ENCODE results near the gene SCNN1B.
"Not testable (repeated sequence)": the region's sequence is repeated elsewhere in the genome, so short reads cannot be mapped to it uniquely, and the experiment has no call there.

The SCNN1B gene

GRCh38 chr16:23356941-23357340, 54.8 kb downstream of the SCNN1B start:
- TF ChIP-seq, protein P1, sequence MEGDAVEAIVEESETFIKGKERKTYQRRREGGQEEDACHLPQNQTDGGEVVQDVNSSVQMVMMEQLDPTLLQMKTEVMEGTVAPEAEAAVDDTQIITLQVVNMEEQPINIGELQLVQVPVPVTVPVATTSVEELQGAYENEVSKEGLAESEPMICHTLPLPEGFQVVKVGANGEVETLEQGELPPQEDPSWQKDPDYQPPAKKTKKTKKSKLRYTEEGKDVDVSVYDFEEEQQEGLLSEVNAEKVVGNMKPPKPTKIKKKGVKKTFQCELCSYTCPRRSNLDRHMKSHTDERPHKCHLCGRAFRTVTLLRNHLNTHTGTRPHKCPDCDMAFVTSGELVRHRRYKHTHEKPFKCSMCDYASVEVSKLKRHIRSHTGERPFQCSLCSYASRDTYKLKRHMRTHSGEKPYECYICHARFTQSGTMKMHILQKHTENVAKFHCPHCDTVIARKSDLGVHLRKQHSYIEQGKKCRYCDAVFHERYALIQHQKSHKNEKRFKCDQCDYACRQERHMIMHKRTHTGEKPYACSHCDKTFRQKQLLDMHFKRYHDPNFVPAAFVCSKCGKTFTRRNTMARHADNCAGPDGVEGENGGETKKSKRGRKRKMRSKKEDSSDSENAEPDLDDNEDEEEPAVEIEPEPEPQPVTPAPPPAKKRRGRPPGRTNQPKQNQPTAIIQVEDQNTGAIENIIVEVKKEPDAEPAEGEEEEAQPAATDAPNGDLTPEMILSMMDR (IDR thresholded peaks at IDR 0.05; ENCODE audit: extremely low read depth, insufficient read depth, missing control alignments): no peak
- no peak for DNase-seq (ENCODE audit: low spot score)
- in situ Hi-C loops (cut with MboI; ENCODE audit: low pct_unique_long_range_greater_than_20kb, low sequenced_read_pairs, unreplicated experiment): no loop called here

DNA sequence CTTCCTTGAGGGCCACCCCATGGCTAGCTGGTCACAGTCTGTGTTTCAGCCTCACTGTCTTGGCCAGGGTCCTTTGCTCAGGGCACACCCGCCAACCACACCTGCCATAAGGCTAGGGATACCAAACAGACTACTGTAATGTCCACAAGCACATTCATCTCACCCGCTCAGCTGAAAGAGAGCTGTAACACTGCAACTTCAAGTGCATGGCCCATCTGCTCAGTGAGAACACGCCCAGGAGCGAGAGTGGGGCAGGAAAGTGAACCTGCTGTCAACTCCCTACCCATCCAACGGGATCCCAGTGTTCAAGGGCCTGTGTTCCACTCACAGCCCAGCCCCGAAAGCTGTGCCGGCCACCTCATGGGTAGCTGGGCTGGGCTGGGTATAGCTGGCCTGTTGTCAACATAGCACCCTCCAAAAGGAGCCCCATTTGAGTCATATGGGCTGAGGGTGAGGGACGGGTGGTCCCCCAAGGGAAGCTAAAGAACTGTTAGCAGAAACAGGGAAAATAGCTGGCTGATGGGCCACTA, 55.7 kb downstream of the SCNN1B start:
- in situ Hi-C loops (cut with MboI; ENCODE audit: low pct_unique_long_range_greater_than_20kb, low sequenced_read_pairs, unreplicated experiment): no loop called here
- TF ChIP-seq, protein P1 (IDR thresholded peaks at IDR 0.05; ENCODE audit: extremely low read depth, insufficient read depth, missing control alignments): no peak
- DNase-seq (ENCODE audit: low spot score): no peak

- no peak for DNase-seq (ENCODE audit: low spot score)
- TF ChIP-seq, protein P1 (IDR thresholded peaks at IDR 0.05; ENCODE audit: extremely low read depth, insufficient read depth, missing control alignments): no peak
- in situ Hi-C loops (cut with MboI; ENCODE audit: low pct_unique_long_range_greater_than_20kb, low sequenced_read_pairs, unreplicated experiment): no loop called here
Observed at GRCh38 chr16:23359092-23359760, 57.1 kb downstream of the SCNN1B start.

- DNase-seq (ENCODE audit: low spot score): no peak
Observed at GRCh38 chr16:23362460-23363317, 60.6 kb downstream of the SCNN1B start.

GRCh38 chr16:23365602-23366240, 63.6 kb downstream of the SCNN1B start:
- in situ Hi-C loops (cut with MboI; ENCODE audit: low pct_unique_long_range_greater_than_20kb, low sequenced_read_pairs, unreplicated experiment): no loop called here
- TF ChIP-seq, protein P1 (IDR thresholded peaks at IDR 0.05; ENCODE audit: extremely low read depth, insufficient read depth, missing control alignments): no peak
- DNase-seq (ENCODE audit: low spot score): no peak

More at GRCh38 chr16:23362460-23363317, 60.6 kb downstream of the SCNN1B start:
- in situ Hi-C loops (cut with MboI; ENCODE audit: low pct_unique_long_range_greater_than_20kb, low sequenced_read_pairs, unreplicated experiment): no loop called here
- TF ChIP-seq, protein P1 (IDR thresholded peaks at IDR 0.05; ENCODE audit: extremely low read depth, insufficient read depth, missing control alignments): no peak

- in situ Hi-C loops (cut with MboI; ENCODE audit: low pct_unique_long_range_greater_than_20kb, low sequenced_read_pairs, unreplicated experiment); DNase-seq (ENCODE audit: low spot score): not testable (repeated sequence)
Observed at GRCh38 chr16:23366341-23366740, 64.2 kb downstream of the SCNN1B start.
